Measurements from ENCODE around the gene PCSK9.

Gene PCSK9

DNA sequence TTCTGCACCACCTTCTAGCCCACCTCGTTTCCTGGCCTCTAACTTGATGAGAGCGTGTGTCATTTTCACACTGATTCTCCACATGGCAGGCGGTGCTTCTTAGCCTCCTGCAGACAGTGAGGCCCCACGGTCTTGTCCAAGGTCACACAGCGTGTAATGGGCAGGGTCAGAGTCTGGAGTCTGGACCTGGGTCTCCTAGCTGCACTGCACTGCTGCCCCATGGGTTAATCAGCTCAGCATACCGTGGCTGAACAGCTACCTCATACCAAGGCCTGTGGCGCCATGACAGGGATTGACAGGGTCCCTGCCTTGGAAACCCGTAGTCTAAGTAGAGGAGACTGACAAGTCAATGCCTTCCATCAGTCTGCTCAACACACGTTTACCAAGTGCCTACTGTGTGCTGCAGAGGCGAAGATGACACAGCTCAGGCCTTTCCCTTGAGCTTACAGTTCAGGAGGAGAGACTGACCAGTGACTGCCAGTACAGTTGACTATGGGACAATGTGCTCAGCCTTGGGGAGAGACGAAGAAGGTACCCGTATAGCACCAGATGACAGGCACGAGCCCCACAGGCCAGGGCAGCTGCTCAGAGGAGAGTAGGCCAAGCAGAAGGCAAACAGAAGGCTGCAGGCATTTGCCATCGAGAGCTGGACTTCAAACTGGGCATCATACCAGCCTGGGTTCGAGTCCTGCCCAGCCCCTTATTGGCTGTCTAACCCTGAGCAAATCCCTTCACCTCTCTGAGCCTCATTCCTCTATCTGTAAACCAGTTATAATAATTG lies 5.5 kb downstream of the PCSK9 start:
- DNase-seq, result no peak

DNA sequence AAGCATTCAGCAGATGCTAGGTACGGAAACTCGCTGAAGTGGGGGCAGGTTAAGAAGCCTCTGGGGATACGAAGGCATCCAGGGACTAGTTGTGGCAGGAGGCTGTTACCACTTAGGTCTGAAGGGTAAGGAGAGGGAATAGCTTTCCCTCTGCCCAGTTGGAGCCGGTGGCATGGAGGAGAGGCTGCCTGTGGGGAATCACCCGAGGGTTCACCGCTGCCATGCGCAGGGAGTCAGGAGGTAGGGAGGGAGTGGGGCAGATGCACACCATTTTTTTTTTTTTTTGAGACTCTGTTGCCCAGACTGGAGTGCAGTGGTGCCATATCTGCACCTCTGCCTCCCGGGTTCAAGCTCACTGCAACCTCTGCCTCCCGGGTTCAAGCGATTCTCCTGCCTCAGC lies 6.1 kb downstream of the PCSK9 start:
- no peak for DNase-seq

DNA sequence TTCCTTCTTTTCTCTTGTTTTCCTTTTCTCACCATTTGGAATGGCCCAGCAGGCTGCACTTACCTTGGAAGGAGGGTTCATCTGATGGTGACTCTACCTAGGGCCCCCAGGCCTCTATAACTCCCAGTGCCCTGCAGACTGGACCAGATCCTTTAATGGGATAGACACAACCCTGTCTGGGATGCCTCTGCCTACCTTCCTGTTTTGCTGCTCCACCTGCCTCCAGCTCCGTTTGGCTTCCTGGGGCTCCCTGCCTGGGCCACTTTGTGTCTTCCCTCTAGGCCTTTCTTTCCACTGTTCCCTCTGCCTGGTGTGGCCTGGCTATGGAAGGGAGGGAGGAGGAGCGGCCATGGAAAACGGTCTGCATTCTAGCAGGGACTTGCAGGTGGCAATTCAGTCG lies 7.5 kb downstream of the PCSK9 start:
- DNase-seq, result no peak

DNA sequence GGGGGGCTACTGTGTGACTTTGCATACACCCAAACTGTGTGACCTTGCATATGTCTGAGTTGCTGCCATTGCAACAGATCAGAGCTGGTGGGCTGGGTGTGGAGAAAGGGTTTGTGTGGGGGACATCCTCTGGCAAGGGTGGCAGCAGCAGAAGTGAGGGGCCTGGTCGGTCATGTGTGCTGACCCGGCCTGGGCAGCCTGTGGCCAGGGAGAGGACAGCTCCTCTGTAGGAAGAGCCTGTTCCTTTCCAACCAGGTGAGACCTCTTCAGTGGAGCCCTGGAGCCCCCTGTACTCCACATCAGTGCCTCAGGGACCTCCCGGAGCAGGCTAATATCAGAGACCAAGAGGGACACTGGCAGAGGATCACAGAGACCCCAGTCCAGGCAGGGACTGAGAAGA lies 8.3 kb downstream of the PCSK9 start:
- no peak for DNase-seq

DNA sequence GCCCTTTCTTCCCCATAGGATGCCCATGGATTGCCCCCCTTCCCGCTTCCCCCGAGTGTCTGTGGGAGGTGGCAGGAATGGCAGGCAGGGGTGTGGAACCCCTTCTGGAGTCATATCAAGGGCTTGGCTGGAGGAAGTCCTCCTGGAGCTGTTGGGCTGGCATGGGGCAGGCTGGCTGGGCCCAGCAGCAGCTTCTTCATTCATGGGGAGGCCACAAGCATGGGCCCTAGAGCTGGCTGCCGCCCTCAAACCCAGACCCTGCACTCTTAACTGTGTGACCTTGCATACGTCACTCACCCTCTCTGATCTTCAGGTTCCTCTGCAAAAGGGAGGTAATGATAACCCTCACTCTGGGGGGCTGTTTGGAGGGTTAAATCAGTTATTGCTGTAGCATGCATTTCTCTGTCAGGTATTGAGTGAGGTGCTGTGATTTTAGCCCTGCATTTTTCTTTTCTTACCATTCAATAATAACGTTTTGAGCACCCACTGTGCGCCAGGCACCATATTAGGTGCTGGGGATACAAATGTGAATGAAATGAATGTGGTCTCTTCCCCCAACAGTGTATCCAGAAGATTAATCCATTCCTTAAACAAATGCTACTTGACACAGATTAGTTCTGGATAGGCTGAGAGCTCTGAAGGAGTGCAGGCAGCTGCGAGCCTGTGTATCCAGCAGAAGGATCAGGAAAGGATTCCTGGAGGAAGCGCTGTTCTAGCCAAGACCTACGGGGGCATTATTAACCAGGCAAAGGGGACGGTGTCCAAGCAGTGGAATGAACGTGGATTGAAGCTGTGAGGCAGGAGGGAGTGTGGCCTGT lies 9.3 kb downstream of the PCSK9 start:
- no peak for DNase-seq

DNA sequence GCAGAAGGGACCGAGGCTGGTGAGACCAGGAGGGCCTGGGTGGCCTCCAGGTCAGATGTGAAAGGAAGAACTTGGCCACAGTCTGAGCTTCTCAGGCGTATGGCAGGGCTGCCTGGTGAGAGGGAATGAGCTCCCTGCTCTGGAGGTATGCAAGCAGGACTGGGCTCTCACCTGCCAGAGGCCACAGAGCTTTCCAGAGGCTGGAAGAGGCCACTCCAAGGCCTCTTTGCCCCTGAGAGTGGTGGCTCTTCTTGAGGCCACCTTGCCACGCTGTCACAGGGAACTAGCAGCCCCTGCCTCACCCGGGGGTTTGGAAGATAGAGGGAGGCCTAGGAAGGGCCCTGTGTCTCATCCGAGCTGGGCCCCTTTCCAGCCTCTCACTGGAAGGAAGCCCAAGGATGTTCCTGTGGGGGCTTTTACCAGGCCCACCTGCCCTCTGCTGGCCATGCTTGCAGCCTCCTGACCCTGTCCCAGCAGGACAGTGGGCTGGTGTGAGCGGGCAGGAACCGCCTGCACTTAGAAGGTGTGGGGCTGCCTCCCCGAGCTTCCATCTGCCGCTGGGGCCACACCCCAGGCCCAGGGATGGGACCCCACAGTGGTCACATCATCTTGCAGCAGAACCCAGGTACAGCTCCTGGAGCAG lies 10.0 kb downstream of the PCSK9 start:
- no peak for DNase-seq

DNA sequence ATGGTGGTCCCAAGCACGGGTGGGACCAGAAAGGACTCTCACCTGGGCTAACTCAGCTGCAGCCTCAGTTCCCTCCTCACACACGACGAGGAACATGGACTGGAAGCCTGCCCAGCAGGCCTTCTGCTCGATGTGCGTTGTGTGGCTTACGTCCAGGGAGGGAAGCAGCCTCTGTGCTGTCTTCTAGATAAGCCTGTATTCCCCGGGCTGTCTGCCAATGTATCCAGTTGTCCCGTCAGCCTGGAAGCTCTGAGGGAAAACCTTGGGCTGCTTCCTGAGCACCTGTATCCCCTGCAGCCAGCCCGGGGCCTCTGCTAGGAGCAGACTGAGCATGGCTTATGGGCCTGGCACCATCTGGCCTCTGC lies 10.5 kb downstream of the PCSK9 start:
- no peak for DNase-seq

DNA sequence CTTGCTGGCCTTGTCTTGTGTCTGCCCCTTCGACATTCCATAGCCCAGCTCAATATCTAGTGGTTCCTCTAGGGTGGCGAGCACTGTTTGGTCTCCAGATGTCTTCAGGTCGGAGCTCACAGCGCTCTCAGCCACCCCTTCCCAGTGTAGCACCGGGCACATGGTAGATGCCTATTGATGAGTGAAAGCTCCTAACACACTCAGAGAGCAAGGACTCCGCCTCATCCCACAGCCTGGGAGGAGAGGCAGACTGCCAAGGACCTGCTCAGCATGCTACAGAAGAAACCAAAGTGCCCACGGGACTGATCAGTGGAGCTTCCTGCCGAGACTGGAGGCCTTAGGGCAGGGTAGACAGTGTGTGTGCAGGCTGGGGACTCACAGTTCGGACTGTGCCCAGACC lies 10.9 kb downstream of the PCSK9 start:
- DNase-seq, result no peak

DNA sequence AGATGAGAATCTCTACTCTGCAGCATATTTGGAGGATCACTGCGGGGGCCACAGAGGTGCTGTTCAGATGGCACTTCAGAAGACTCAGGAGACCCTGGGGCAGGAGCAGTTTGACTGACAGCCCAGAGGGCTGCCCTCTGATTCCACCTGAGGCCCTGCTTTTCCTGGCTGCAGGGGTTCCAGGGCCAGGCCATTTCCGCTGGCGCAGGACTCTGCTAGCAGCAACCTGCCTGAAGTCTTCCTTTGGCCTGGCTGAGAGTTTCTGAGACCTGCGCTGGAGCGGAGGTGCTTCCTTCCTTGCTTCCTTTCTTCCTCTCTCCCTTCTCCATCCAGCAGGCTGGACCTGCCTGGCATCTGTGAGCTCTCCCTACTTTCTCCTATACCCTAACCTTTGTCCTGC lies 11.8 kb downstream of the PCSK9 start:
- DNase-seq, result no peak

DNA sequence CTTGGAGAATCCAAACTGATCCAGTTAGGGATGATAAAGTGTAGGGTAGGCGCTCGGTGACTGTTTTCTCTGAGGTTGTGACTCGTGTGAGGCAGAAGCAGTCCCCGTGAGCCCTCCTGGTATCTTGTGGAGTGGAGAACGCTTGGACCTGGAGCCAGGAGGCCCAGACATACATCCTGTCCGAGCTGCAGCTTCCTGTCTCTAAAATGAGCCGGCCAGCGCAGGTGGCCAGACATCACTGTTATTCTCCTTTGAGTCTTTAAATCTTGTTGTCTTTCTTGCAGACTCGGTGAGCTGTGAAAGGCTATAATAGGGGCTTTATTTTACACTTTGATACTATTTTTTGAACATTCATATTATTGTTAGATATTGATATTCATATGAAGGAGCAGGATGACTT lies 12.3 kb downstream of the PCSK9 start:
- no peak for DNase-seq

DNA sequence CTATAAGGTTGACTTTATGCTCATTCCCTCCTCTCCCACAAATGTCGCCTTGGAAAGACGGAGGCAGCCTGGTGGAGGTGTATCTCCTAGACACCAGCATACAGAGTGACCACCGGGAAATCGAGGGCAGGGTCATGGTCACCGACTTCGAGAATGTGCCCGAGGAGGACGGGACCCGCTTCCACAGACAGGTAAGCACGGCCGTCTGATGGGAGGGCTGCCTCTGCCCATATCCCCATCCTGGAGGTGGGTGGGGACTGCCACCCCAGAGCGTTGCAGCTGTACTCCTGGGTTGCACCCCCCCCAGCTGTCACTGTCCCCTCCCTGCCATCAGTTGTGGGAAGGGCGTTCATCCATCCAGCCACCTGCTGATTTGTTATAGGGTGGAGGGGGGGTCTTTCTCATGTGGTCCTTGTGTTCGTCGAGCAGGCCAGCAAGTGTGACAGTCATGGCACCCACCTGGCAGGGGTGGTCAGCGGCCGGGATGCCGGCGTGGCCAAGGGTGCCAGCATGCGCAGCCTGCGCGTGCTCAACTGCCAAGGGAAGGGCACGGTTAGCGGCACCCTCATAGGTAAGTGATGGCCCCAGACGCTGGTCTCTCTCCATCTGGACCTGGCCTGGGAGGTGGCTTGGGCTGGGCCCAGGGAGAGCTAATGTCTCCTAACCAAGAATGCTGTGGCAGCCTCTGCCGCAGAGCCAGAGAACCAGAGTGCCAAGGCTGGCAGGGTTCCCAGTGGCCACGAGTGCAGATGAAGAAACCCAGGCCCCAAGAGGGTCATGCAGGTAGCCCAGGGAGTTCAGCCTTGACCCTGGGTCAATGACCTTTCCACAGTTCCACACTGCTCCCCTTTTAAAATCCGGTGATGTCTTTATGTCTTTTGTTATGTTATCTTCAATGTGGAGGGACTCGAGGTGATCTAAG lies 13.1 kb downstream of the PCSK9 start:
- no peak for DNase-seq

DNA sequence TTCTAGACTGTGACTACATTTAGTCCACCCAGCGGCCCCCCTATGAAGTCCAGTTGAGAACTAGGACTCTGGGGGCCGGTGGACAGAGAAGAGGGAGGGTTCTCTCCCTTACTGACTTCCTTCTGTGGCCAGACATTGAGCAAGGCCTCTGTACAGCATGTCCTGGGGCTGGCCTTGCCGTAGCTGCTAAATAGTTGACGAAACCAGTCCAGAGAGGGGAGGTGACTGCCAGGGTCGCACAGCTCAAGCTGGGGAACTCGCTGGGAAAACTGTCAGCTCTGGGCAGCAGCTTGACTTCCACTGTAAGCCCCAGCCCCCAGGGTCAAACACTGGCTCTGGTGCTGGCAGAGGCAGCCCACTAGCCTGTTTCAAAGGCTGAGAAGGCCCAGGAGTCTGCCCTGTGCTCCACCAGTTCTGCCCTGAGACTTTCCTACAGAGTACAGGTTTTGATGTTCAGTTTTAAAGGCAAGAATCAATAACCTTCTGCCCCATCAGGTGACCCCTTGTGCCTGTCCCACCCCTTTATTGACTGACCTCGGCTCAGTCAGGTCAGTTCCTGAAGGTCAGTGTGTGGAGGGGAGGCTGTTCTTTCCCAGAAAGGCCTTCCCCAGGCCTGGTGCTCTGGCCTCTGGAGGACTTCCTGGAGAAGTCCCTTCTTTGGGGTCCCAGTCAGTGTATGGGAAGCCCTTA lies 14.1 kb downstream of the PCSK9 start:
- DNase-seq, result no peak

DNA sequence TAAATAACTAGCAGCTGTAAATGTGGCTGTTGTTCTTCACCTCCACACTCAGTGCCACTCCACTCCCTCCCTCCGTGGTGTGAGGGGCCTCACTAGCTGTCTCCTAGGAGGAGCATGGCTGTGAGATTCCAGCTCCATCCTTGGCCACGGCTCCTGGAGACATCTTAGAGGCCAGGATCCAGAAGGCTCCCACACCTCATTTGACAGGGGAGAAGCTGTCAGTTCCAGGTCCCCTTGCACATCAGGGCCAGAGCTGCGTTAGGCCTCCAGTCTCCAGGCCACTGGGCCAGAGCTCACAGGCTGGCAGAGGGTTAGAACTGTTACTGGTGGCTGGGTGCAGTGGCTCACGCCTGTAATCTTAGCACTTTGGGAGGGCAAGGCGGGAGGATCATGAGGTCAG lies 15.0 kb downstream of the PCSK9 start:
- DNase-seq, result no peak

DNA sequence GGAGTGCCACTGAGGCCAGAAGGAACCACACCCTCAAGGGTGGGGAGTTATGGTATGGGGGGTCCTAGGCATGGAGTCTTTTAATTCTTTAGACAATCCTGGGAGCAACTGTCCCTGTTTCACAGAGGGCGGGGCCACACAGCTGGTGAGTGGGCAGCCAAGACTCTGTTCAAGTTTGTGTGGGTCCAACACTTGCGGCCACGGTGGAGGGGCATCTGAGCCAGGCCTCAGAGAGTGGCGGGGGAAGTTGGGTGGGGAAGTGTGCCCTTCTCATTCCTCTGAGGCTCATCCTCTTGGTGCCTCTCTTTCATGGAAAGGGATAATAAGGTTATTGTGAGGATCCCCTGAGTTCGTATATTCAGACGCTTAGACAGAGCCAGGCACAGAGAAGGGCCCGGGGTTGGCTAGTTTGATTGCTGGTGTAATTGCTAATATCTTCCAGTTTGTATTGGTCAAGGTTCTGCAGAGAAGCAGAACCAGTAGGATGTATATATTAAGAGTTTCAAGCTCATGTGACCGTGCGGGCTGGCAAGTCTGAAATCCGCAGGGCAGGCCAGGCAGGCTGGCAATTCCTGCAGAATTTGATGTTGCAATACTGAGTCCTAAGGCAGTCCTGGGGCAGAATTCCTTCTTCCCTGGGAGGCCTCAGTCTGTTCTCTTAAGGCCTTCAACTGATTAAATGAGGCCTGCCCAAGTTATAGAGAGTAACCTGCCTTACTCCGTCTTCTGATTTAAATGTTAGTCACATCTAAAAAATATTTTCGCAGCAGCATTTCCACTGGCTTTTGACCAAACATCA lies 15.9 kb downstream of the PCSK9 start:
- no peak for DNase-seq

DNA sequence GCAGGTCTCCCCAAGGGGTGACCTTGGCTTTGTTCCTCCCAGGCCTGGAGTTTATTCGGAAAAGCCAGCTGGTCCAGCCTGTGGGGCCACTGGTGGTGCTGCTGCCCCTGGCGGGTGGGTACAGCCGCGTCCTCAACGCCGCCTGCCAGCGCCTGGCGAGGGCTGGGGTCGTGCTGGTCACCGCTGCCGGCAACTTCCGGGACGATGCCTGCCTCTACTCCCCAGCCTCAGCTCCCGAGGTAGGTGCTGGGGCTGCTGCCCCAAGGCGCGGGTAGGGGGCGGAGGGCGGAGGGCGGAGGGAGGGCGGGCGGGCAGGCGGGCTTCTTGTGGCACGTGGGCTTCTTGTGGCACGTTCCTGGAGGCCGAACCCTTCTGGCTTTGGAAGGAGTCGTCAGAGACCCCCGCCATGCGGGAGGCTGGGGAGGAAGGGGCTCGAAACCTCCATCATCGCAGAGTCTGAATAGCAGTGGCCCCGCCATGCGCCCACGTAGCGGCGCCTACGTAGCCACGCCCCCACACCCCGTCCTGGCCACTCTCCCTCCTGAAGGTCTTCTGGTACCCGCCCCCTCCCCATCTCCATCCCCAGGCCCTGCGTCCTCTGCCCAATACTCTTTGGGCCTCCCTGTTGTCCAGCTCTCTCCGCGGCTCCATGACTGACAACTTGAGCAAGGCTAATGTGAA lies 16.7 kb downstream of the PCSK9 start:
- DNase-seq, result no peak

DNA sequence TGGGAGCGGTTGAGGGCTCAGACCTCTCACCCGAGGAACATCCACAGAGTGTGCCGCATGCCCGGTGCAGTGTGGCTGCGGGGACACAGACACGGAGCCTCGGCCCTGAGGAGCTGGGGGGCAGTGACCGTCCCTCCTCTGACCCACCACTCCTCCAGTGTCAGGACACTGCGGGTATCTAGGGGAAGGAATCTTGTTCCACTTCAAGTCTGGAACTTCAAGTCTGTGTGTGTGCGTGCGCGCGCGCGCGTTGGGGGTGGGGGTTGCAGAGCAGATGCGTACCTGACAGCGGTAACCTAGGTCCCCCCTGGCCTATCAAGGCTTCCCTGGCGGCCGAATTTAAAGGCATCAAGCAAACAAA lies 17.3 kb downstream of the PCSK9 start:
- no peak for DNase-seq

DNA sequence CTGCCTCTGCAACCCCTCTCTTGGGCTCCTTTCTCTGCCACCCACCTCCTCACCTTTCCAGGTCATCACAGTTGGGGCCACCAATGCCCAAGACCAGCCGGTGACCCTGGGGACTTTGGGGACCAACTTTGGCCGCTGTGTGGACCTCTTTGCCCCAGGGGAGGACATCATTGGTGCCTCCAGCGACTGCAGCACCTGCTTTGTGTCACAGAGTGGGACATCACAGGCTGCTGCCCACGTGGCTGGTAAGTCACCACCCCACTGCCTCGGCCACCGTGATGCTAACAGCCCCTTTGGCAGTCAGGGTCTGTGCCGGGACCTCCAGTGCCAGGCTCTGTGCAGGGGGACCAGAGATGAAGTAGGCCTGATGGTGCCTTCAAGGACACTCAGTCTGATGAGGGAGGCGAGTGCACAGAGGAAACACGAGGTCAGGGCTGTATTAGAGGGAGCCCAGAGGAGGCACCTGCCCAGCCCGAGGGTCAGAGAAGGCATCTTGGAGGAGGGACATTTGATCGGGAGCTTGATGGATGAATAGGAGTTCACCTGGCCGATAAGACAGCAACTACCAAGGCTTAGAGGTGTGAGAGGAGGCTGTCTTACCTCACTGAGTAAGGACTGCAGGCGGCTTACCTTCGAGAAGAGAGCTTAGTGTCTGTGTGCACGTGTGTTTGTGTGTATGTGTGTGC lies 18.1 kb downstream of the PCSK9 start:
- no peak for DNase-seq

DNA sequence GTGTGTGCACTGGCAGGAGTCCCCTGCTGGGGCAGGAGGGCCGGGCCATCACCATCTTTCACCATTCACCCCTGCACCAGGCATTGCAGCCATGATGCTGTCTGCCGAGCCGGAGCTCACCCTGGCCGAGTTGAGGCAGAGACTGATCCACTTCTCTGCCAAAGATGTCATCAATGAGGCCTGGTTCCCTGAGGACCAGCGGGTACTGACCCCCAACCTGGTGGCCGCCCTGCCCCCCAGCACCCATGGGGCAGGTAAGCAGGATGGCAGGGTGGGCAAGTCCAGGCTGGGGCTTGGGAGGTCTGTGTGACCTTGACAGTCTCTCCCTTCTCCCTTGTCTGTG lies 18.6 kb downstream of the PCSK9 start:
- no peak for DNase-seq

DNA sequence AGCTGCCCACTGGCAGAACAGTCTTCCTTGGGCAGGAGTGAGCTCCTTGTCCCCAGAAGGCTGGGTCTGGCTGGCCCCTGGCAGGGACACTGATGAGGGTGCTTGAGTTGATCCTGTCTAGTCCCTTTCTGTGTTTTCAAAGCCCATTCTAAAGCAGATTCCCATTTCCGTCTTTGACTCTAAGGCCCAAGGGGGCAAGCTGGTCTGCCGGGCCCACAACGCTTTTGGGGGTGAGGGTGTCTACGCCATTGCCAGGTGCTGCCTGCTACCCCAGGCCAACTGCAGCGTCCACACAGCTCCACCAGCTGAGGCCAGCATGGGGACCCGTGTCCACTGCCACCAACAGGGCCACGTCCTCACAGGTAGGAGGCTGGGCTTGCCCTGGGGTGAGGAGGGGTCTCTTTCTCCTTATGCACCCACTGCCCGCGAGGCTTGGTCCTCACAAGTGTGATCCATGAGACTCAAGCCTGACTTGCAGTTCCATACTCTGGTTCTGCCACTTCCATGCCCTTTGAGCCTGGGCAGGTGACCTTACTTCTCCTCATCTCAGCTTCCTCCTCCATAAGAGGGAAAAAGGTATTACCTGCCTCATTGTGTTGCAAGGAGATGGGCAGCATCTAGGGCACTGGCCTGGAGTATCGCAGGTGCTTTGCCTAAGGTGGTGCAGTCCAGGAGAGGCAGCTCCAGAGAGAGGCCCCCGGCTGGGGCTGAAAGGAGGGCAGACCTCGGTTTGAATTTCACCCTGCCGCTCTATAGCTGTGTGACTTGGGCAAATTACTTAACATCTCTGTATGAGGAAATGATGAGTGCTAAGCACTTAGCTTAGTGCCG lies 20.2 kb downstream of the PCSK9 start:
- no peak for DNase-seq

Data from NK-92 treated with Interleukin-12 subunit alpha and Interleukin-12 subunit beta, amount 100 ng/mL, for 24 hours (cell line).